IMR-90 (cell line): ENCODE data around the gene CTDSP2. TPM values are rescaled to one million over a fixed set of nuclear protein-coding genes. Genes with fewer than 3 reads are reported as not detected.

ENCODE experiments used
- ATAC-seq: fragments of 200-7000 bp; cut with Tn5 transposase; 2 replicates; pipeline ENCODE4 v1.9.1; 2020; ENCODE audit warnings: low read depth, mild to moderate bottlenecking, moderate library complexity
- BruUV-seq: library from RNA; stranded (reverse); fragments of 400-500 nt; replicated peaks from 2 replicates; lab custom pipeline; 2021; lab: Mats Ljungman, UMichigan
- CTCF ChIA-PET: fragments of 300-600 bp; formaldehyde crosslinking; extraction: SDS; loops from one replicate; lab custom pipeline; 2021; ENCODE audit warnings: antibody characterized with exemption; lab: Yijun Ruan, JAX
- POLR2A ChIA-PET: fragments of 300-600 bp; sonication (Branson Sonifier 250); formaldehyde crosslinking; loops from one replicate; lab custom pipeline; 2022; ENCODE audit warnings: antibody characterized with exemption; ENCODE audit not compliant: unreplicated experiment; lab: Charles Lee
- DNase-seq: peaks from one replicate; pipeline ENCODE4 v3.0.0; 2013
- H2AFZ ChIP-seq: replicated peaks from 2 replicates; pipeline ENCODE3; 2013; ENCODE audit warnings: low read length, mild to moderate bottlenecking; ENCODE audit not compliant: poor library complexity
- H2AK5ac ChIP-seq: 2 replicates; pipeline ENCODE4 v1.6.1; 2013; ENCODE audit warnings: low read depth, low read length, inconsistent platforms
- H2AK9ac ChIP-seq: replicated peaks from 2 replicates; pipeline ENCODE3; 2013; ENCODE audit warnings: mild to moderate bottlenecking, low read depth, low read length, moderate library complexity; ENCODE audit not compliant: poor library complexity
- H2BK120ac ChIP-seq: 2 replicates; pipeline ENCODE4 v1.6.1; 2013; ENCODE audit warnings: low read depth, low read length, inconsistent platforms
- H2BK15ac ChIP-seq: 3 replicates; pipeline ENCODE4 v1.6.1; 2013; ENCODE audit warnings: low read depth, low read length, inconsistent platforms
- H2BK20ac ChIP-seq: 2 replicates; pipeline ENCODE4 v1.6.1; 2013; ENCODE audit warnings: low read depth, mild to moderate bottlenecking, inconsistent platforms, low read length, moderate library complexity
- H2BK5ac ChIP-seq: 2 replicates; pipeline ENCODE4 v1.6.1; 2013; ENCODE audit warnings: mild to moderate bottlenecking, low read depth, low read length, inconsistent platforms; ENCODE audit not compliant: poor library complexity, severe bottlenecking
- H3K14ac ChIP-seq: replicated peaks from 2 replicates; pipeline ENCODE4 v1.6.1; 2013; ENCODE audit warnings: low read depth, low read length, inconsistent platforms
- H3K18ac ChIP-seq: 2 replicates; pipeline ENCODE4 v1.6.1; 2013; ENCODE audit warnings: low read depth, low read length, control low read depth
- H3K23ac ChIP-seq: 2 replicates; pipeline ENCODE4 v1.6.1; 2013; ENCODE audit warnings: low read depth, low read length, inconsistent platforms
- H3K27ac ChIP-seq: 2 replicates; pipeline ENCODE4 v1.5.1; 2013; ENCODE audit warnings: mild to moderate bottlenecking, control low read depth, low read length; ENCODE audit not compliant: insufficient read depth
- H3K27me3 ChIP-seq: 2 replicates; pipeline ENCODE4 v1.6.1; 2013; ENCODE audit warnings: low read length; ENCODE audit not compliant: control insufficient read depth, insufficient read depth
- H3K36me3 ChIP-seq: 2 replicates; pipeline ENCODE4 v1.6.1; 2013; ENCODE audit warnings: low read length, mixed read lengths; ENCODE audit not compliant: control insufficient read depth, insufficient read depth
- H3K4ac ChIP-seq: 2 replicates; pipeline ENCODE4 v1.6.1; 2013; ENCODE audit warnings: low read depth, low read length, inconsistent platforms
- H3K4me1 ChIP-seq: 2 replicates; pipeline ENCODE4 v1.6.1; 2013; ENCODE audit warnings: low read length, mixed read lengths; ENCODE audit not compliant: control insufficient read depth, insufficient read depth
- H3K4me2 ChIP-seq: 2 replicates; pipeline ENCODE4 v1.6.1; 2013; ENCODE audit warnings: low read depth, mild to moderate bottlenecking, control low read depth, low read length, moderate library complexity
- H3K4me3 ChIP-seq: 2 replicates; pipeline ENCODE4 v1.5.1; 2013; ENCODE audit warnings: low read depth, mild to moderate bottlenecking, control low read depth, low read length, moderate library complexity; ENCODE audit not compliant: insufficient read depth
- H3K56ac ChIP-seq: 2 replicates; pipeline ENCODE4 v1.6.1; 2013; ENCODE audit warnings: low read length, inconsistent platforms; ENCODE audit not compliant: insufficient read depth; ENCODE audit errors: extremely low read depth
- H3K79me1 ChIP-seq, 2 experiments: 2 replicates each; pipeline ENCODE4 v1.6.1; 2013; ENCODE audit warnings: low read length in 2 of 2, inconsistent platforms in 1 of 2, low read depth in 1 of 2
- H3K9ac ChIP-seq: 2 replicates; pipeline ENCODE4 v1.6.1; 2013; ENCODE audit warnings: low read depth, low read length, control low read depth
- H3K9me1 ChIP-seq: 2 replicates; pipeline ENCODE4 v1.6.1; 2013; ENCODE audit warnings: low read length, inconsistent platforms; ENCODE audit not compliant: insufficient read depth
- H3K9me3 ChIP-seq: 2 replicates; pipeline ENCODE4 v1.6.1; 2013; ENCODE audit warnings: low read length; ENCODE audit not compliant: control insufficient read depth, insufficient read depth
- H4K20me1 ChIP-seq: 2 replicates; pipeline ENCODE4 v1.6.1; 2013; ENCODE audit warnings: low read length, inconsistent platforms; ENCODE audit not compliant: insufficient read depth
- H4K5ac ChIP-seq: 2 replicates; pipeline ENCODE4 v1.6.1; 2013; ENCODE audit warnings: mild to moderate bottlenecking, low read depth, low read length, control low read depth
- H4K8ac ChIP-seq, 2 experiments: 2 replicates each; pipeline ENCODE4 v1.6.1; 2013; ENCODE audit warnings: low read depth in 2 of 2, low read length in 2 of 2, control low read depth in 1 of 2, inconsistent platforms in 1 of 2
- H4K91ac ChIP-seq: 2 replicates; pipeline ENCODE4 v1.6.1; 2013; ENCODE audit warnings: low read depth, low read length, inconsistent platforms; ENCODE audit not compliant: insufficient read depth
- BHLHE40 ChIP-seq: fragments of 150-350 bp; IDR thresholded peaks from 2 replicates; pipeline ENCODE4 v1.6.1; 2016; ENCODE audit warnings: mild to moderate bottlenecking, low read depth, low read length
- CEBPB ChIP-seq: IDR thresholded peaks from 2 replicates; pipeline ENCODE4 v1.6.1; 2012; ENCODE audit warnings: low read depth, low read length, improper control_type of control experiment
- ELK1 ChIP-seq: fragments of 150-350 bp; IDR thresholded peaks from 2 replicates; pipeline ENCODE4 v1.6.1; 2016; ENCODE audit warnings: low read depth, mild to moderate bottlenecking, low read length, moderate library complexity, borderline replicate concordance
- FOS ChIP-seq: fragments of 150-350 bp; IDR thresholded peaks from 2 replicates; pipeline ENCODE4 v1.6.1; 2016; ENCODE audit warnings: low read depth, low read length
- MXI1 ChIP-seq: IDR thresholded peaks from 2 replicates; pipeline ENCODE4 v1.6.1; 2012; ENCODE audit warnings: low read depth, mild to moderate bottlenecking, low read length, moderate library complexity, borderline replicate concordance
- NFE2L2 ChIP-seq: fragments of 150-350 bp; IDR thresholded peaks from 2 replicates; pipeline ENCODE4 v1.6.1; 2016; ENCODE audit warnings: low read depth, mild to moderate bottlenecking, low read length
- POLR2A ChIP-seq: IDR thresholded peaks from 2 replicates; pipeline ENCODE4 v1.6.1; 2012; ENCODE audit warnings: mild to moderate bottlenecking, low read depth, low read length
- WGBS, 2 experiments: methylation state at CpG; one replicate each; pipeline versions ENCODE4 v1.1.5 to v1.1.7; 2013; ENCODE audit warnings: missing lambda C conversion rate in 2 of 2; ENCODE audit not compliant: insufficient read length in 1 of 2; ENCODE audit errors: extremely low coverage in 2 of 2; 5-methylcytosine and 5-hydroxymethylcytosine counted together
- dilution Hi-C: fragments of 300-500 bp; cut with HindIII; formaldehyde crosslinking; loops from one replicate; pipeline ENCODE4 v1.14.3; 2018; ENCODE audit warnings: low sequenced_read_pairs; ENCODE audit not compliant: unreplicated experiment
- in situ Hi-C: fragments of 300-500 bp; cut with MboI; formaldehyde crosslinking; loops from 3 replicates; pipeline ENCODE4 v1.14.3; 2019; ENCODE audit warnings: low sequenced_read_pairs, inconsistent platforms, mixed read lengths
- intact Hi-C: fragments of 100-400 bp; cut with micrococcal nuclease; formaldehyde crosslinking; loops from 2 replicates; pipeline ENCODE4 v1.10.0; 2022
- polyA plus RNA-seq, 3 experiments: library from polyadenylated mRNA; depleted of rRNA; stranded (reverse); fragments of >200 nt; gene quantifications; 2 replicates each; pipeline ENCODE4 v1.2.3, GENCODE V29; 2012; ENCODE audit warnings: low replicate concordance in 1 of 3
- total RNA-seq: library from RNA; depleted of rRNA; stranded (reverse); fragments of >200 nt; gene quantifications from 2 replicates; pipeline ENCODE4 v1.2.3, GENCODE V29; 2012

CTDSP2 gene
- total and polyA plus RNA-seq, 2 of the 4 experiments (the other 2 are of a cell fraction): 114 to 156 TPM

GRCh38 chr12:57826966-57827365 lies 19.6 kb downstream of the CTDSP2 start:
- no peak for ATAC-seq
- CTCF ChIA-PET: no interaction called here
- no peak overlapping the region for H3K23ac ChIP-seq
- no peaks in the 10 kb centered on the region for H3K9me3 ChIP-seq
- POLR2A ChIA-PET: no interaction called here
- H4K8ac ChIP-seq: no peak overlapping the region
- no peak overlapping the region for H2BK15ac ChIP-seq
- in situ Hi-C loops: loop anchor here (5.0 kb wide), 1 partner anchor 80 kb away; no protein-coding TSS in a partner anchor
- H2AK5ac ChIP-seq: no peak overlapping the region
- H2AK9ac ChIP-seq: peak overlapping the region; percentile 34
- no CpG with 5 or more reads among the region's 1 CpG for WGBS, 2 experiments
- H3K9me1 ChIP-seq: peaks cover 9% of the 10 kb centered on the region
- H4K20me1 ChIP-seq: peaks cover 87% of the 10 kb centered on the region
- H3K36me3 ChIP-seq: peaks cover 73% of the 10 kb centered on the region
- H4K91ac ChIP-seq: no peak overlapping the region
- no peak overlapping the region for H3K18ac ChIP-seq
- dilution Hi-C loops: no loop called here
- H3K27me3 ChIP-seq: no peaks in the 10 kb centered on the region
- H3K27ac ChIP-seq: no peak overlapping the region
- DNase-seq: no peak
- H3K9ac ChIP-seq: no peak overlapping the region
- TF ChIP-seq BHLHE40 (no peak), CEBPB (no peak), ELK1 (no peak), MXI1 (no peak), FOS (no peak), NFE2L2 (no peak), POLR2A (no peak)
- H3K79me1 ChIP-seq: peaks cover 48 to 76% of the 10 kb centered on the region in 2 experiments
- peaks cover 15% of the 10 kb centered on the region for H3K4me1 ChIP-seq
- no peak overlapping the region for H2BK5ac ChIP-seq
- no peak overlapping the region for H2BK120ac ChIP-seq
- no peak overlapping the region for H3K14ac ChIP-seq
- no peak overlapping the region for H3K56ac ChIP-seq
- H3K4me3 ChIP-seq: no peak overlapping the region
- H4K5ac ChIP-seq: no peak overlapping the region
- no peak overlapping the region for H3K4ac ChIP-seq
- no peak overlapping the region for H2BK20ac ChIP-seq
- no peak overlapping the region for H3K4me2 ChIP-seq
- BruUV-seq: no TSS peak
- no peak overlapping the region for H2AFZ ChIP-seq
- intact Hi-C loops: no loop called here
